Measurements from ENCODE around the gene CLCN1. TPM values are rescaled to one million over a fixed set of nuclear protein-coding genes. Genes with fewer than 3 reads are reported as not detected.
A peak's percentile ranks its signal among the peaks of the same experiment; 100 is the strongest.

CLCN1 gene
- total RNA-seq, 1 experiment from 2014 or later: 0.13 TPM

DNA sequence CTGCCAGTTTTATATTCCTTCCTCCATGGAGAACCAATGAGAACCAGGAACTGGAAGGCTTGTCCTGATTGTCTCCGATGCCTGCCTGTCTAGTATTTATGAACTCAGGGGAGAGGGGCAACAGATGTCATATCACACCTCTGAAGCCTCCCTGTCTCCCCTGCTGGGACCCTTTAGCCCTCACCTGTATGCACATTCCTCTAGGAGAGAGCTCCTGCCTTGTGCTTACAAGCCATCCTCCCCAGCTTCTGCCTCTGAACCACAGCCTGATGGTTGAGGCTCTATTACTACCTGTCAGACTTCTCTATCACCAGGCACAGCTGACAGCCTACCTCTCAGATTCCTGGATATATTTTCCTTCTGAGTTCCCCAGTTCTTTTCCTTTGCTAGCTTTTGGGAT lies 52.5 kb downstream of the CLCN1 start:
- no peak overlapping the region for H3K27ac ChIP-seq (ENCODE audit: insufficient read length, low read depth, low read length)
- no peak overlapping the region for H3K4me2 ChIP-seq (ENCODE audit: insufficient read depth, insufficient read length, low read length)
- peaks cover 12% of the 10 kb centered on the region for H3K4me1 ChIP-seq (ENCODE audit: insufficient read depth, low read length)
- no CpG with 5 or more reads among the region's 1 CpG for WGBS (ENCODE audit: extremely low coverage, insufficient read length, low lambda C conversion rate)
- no peak for TF ChIP-seq CTCF (conservative IDR thresholded peaks at IDR 0.05)
- H3K56ac ChIP-seq (ENCODE audit: insufficient read length, low read depth, low read length): no peak overlapping the region
- H3K18ac ChIP-seq (ENCODE audit: insufficient read length, low read depth, low read length): no peak overlapping the region
- peaks cover 34% of the 10 kb centered on the region in 2 experiments for H3K4me1 Mint-ChIP-seq
- DNase-seq: peak; percentile 37
- peaks cover 5% of the 10 kb centered on the region; the same call in 1 of the 2 replicates for H3K27me3 ChIP-seq (ENCODE audit: insufficient read depth, low read length)
- peaks cover 0 to under 1% (median 0%) of the 10 kb centered on the region in 3 experiments; a peak in 1 of 7 replicates for H3K36me3 Mint-ChIP-seq (ENCODE audit: insufficient read depth in 1 of 3, low read depth in 3 of 3)
- H3K27me3 Mint-ChIP-seq (ENCODE audit: low read depth): peaks cover 25% of the 10 kb centered on the region
- no peaks in the 10 kb centered on the region for H3K9me3 Mint-ChIP-seq
- H4K20me1 ChIP-seq (ENCODE audit: control insufficient read depth, insufficient read depth, insufficient read length): no peaks in the 10 kb centered on the region
- no peak overlapping the region for H4K5ac ChIP-seq (ENCODE audit: insufficient read length, low read depth, low read length)
- H3K4me3 Mint-ChIP-seq: no peak overlapping the region
- no peak overlapping the region for H2BK15ac ChIP-seq (ENCODE audit: low read depth, low read length)
- no peaks in the 10 kb centered on the region for H3K79me2 ChIP-seq (ENCODE audit: insufficient read depth, low read length)
- H2BK12ac ChIP-seq (ENCODE audit: insufficient read length, low read depth, low read length): no peak overlapping the region
- no peak overlapping the region for H2BK20ac ChIP-seq (ENCODE audit: low read depth, low read length, poor library complexity, severe bottlenecking)
- H3K23ac ChIP-seq (ENCODE audit: insufficient read length, low read depth, low read length): no peak overlapping the region
- no peak overlapping the region for H4K91ac ChIP-seq (ENCODE audit: insufficient read length, low read depth, low read length)
- no peak overlapping the region for H2AFZ ChIP-seq (ENCODE audit: low read length)
- no peak overlapping the region for H3K4ac ChIP-seq (ENCODE audit: low read depth, low read length)
- no peak overlapping the region for H3T11ph ChIP-seq (ENCODE audit: low read length)
- no peak overlapping the region for H2BK5ac ChIP-seq (ENCODE audit: insufficient read length, low read length)
- H3K79me1 ChIP-seq (ENCODE audit: insufficient read depth, low read depth, low read length, poor library complexity, severe bottlenecking): no peaks in the 10 kb centered on the region
- no peak overlapping the region for H2AK5ac ChIP-seq (ENCODE audit: insufficient read length, low read length)
- H3K9me3 ChIP-seq (ENCODE audit: control insufficient read depth, low read depth, low read length): no peaks in the 10 kb centered on the region
- peak overlapping the region in 2 of 3 experiments; percentile 14 to 56; a peak in 3 of 7 replicates for H3K27ac Mint-ChIP-seq
- H2BK120ac ChIP-seq (ENCODE audit: low read depth, low read length, poor library complexity, severe bottlenecking): no peak overlapping the region
- H3K14ac ChIP-seq (ENCODE audit: insufficient read depth, low read length): no peak overlapping the region
- no peak overlapping the region for H4K8ac ChIP-seq (replicated peaks; ENCODE audit: insufficient read length, low read depth, low read length)
- H3K23me2 ChIP-seq (ENCODE audit: insufficient read length, low read depth, low read length, poor library complexity, severe bottlenecking): peaks cover under 1% of the 10 kb centered on the region
- no peak overlapping the region for H3K9ac ChIP-seq (ENCODE audit: extremely low read depth, insufficient read length, low read length)
